ENCODE data around the gene SLC35A3. TPM values are rescaled to one million over a fixed set of nuclear protein-coding genes. Genes with fewer than 3 reads are reported as not detected.

The SLC35A3 gene
- total and polyA plus RNA-seq, 9 of the 15 experiments (the other 6 are each of a cell fraction or from before 2014, with no cell fraction given): 3.5 to 21.7 (median 13.2) TPM

GRCh38 chr1:99969260-99969728, 502 bp upstream of the SLC35A3 start:
- BruUV-seq (replicated peaks): TSS peak; percentile 87
- Histone ChIP-seq H3K9me1 (ENCODE audit: control insufficient read depth, insufficient read depth, low read length) (peaks cover 3% of the 10 kb centered on the region), H3K4me1 (replicated peaks in 1 of 2; ENCODE audit: control insufficient read depth in 2 of 2, insufficient read depth in 2 of 2, low read length in 2 of 2) (peaks cover 2 to 17% of the 10 kb centered on the region in 2 experiments; a peak in 3 of 5 replicates), H3K79me2 (ENCODE audit: control insufficient read depth, insufficient read depth, low read length) (peaks cover 38% of the 10 kb centered on the region), H3K4me2 (ENCODE audit: insufficient read depth, low read length) (peak overlapping the region; percentile 85), H2AFZ (ENCODE audit: low read depth, low read length) (peak overlapping the region; percentile 95), H3K9me3 (replicated peaks; ENCODE audit: control insufficient read depth, insufficient read depth, low read depth, low read length) (no peaks in the 10 kb centered on the region), H3K9ac (ENCODE audit: insufficient read depth in 1 of 2, low read depth in 2 of 2, low read length in 2 of 2) (peak overlapping the region; percentile 69 to 99), H4K20me1 (replicated peaks; ENCODE audit: control insufficient read depth, insufficient read depth, low read length) (no peaks in the 10 kb centered on the region), H3K4me3 (peak overlapping the region; percentile 80), H3K36me3 (ENCODE audit: control insufficient read depth, insufficient read depth, low read length) (peaks cover 4% of the 10 kb centered on the region; the same call in 1 of the 3 replicates), H3K27me3 (ENCODE audit: control insufficient read depth in 2 of 2, insufficient read depth in 2 of 2, low read length in 2 of 2) (no peaks in the 10 kb centered on the region), H3K27ac (ENCODE audit: extremely low read depth, low read depth, low read length) (peak overlapping the region; percentile 48)
- ATAC-seq: peak; percentile 27
- peak; percentile 16 to 27 (median 20) for DNase-seq (ENCODE audit: extremely low read depth in 1 of 4, low spot score in 3 of 4)
- ChIA-PET POLR2A (interaction anchor here (0.7 to 1.9 kb wide), 11 partner anchors 9 to 1875 kb away, joined by 3 to 7 read pairs (median 4); a partner anchor contains a TSS), CTCF (ENCODE audit: low intra/inter-chr PET ratio) (no interaction called here)
- intact Hi-C loops (cut with micrococcal nuclease): no loop called here
- in situ Hi-C loops (cut with MboI): no loop called here
- 5% methylated on average over 6 of the region's 6 CpGs for WGBS (ENCODE audit: insufficient coverage, low coverage, missing lambda C conversion rate)
- no peak for FAIRE-seq
- TF ChIP-seq ZNF511 (CRISPR knock-in tag; IDR thresholded peaks at IDR 0.05) (no peak; the same call in 1 of the 2 replicates), KLF13 (tag; IDR thresholded peaks at IDR 0.05; ENCODE audit: borderline replicate concordance, low read depth) (no peak), TAL1 (IDR thresholded peaks at IDR 0.05) (peak; percentile 15; the same call in 1 of the 2 replicates), ZNF354B (CRISPR knock-in tag; IDR thresholded peaks at IDR 0.05) (0 out of 2 replicates have a peak, but pooled peaks have one; percentile 23), TBP (optimal IDR thresholded peaks at IDR 0.05; ENCODE audit: low read depth, low read length) (peak; percentile 5), ZBTB17 (CRISPR knock-in tag; IDR thresholded peaks at IDR 0.05) (no peak), ZBTB11 (CRISPR knock-in tag; IDR thresholded peaks at IDR 0.05) (0 out of 6 replicates have a peak, but pooled peaks of 1 of the 3 experiments have one; percentile 22), CC2D1A (IDR thresholded peaks at IDR 0.05) (0 out of 2 replicates have a peak, but pooled peaks have one; percentile 12), ZBTB34 (CRISPR knock-in tag; IDR thresholded peaks at IDR 0.05) (no peak), ZNF76 (CRISPR knock-in tag; IDR thresholded peaks at IDR 0.05; ENCODE audit: borderline replicate concordance) (no peak), KLF16 (IDR thresholded peaks at IDR 0.05) (no peak), ZNF384 (IDR thresholded peaks at IDR 0.05; ENCODE audit: low read depth, low read length) (no peak), GTF2A2 (tag; IDR thresholded peaks at IDR 0.05) (0 out of 2 replicates have a peak, but pooled peaks have one; percentile 1)
- TF ChIP-seq, protein P1, sequence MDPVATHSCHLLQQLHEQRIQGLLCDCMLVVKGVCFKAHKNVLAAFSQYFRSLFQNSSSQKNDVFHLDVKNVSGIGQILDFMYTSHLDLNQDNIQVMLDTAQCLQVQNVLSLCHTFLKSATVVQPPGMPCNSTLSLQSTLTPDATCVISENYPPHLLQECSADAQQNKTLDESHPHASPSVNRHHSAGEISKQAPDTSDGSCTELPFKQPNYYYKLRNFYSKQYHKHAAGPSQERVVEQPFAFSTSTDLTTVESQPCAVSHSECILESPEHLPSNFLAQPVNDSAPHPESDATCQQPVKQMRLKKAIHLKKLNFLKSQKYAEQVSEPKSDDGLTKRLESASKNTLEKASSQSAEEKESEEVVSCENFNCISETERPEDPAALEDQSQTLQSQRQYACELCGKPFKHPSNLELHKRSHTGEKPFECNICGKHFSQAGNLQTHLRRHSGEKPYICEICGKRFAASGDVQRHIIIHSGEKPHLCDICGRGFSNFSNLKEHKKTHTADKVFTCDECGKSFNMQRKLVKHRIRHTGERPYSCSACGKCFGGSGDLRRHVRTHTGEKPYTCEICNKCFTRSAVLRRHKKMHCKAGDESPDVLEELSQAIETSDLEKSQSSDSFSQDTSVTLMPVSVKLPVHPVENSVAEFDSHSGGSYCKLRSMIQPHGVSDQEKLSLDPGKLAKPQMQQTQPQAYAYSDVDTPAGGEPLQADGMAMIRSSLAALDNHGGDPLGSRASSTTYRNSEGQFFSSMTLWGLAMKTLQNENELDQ (CRISPR knock-in tag; IDR thresholded peaks at IDR 0.05; ENCODE audit: borderline replicate concordance): no peak
